GM19397 (cell line): ENCODE measurements around the gene TBL1Y.
"Not testable (repeated sequence)": the region's sequence is repeated elsewhere in the genome, so short reads cannot be mapped to it uniquely, and the experiment has no call there.

Experiments used
- ATAC-seq: cut with Tn5 transposase; IDR thresholded peaks from one replicate; pipeline ENCODE4 v1.9.1; 2021; ENCODE audit warnings: mild to moderate bottlenecking, moderate library complexity; ENCODE audit not compliant: unreplicated experiment

Gene TBL1Y

GRCh38 chrY:7078725-7079124, 168.2 kb downstream of the TBL1Y start:
- no peak for ATAC-seq

- ATAC-seq: not testable (repeated sequence)
Observed at GRCh38 chrY:7080548-7080947, 170.1 kb downstream of the TBL1Y start.

DNA sequence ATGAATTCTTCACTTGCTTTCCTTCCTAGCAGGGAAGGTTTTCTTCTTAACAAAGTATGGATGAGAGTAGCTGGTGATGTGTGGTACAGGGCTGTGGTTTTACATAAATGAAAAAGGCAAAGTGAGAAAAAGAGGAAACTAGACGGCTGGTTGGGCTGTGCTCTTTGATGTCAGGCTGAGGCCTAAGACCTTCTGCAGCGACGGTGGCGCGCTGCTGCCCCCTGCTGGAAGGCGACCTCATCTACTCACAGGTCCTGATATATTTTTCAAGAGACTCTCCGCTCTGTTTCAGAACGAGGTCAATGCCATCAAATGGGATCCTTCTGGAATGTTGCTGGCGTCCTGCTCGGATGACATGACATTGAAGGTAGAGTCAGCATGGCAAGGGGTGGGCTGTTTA, 175.1 kb downstream of the TBL1Y start:
- ATAC-seq: peak; percentile 90

DNA sequence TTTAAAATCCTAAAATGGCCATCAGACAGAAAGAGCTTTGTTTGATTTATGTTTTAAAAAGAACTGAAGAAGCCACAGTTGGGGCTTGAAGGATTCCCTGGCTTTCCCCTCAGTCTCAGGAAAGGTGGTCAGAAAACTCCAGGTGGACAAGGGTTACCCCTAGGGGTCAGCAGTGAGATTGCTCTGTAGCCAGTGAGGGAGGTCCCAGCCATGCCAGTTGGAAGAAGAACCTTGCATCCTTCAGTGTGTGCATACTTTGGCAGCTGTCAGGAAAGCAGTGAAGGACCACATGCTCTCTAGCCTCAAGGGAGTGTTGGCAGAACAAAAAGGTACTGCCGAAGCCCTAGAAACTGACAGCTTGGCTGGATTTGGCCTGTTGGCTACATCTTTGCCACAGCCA, 182.3 kb downstream of the TBL1Y start:
- no peak for ATAC-seq

DNA sequence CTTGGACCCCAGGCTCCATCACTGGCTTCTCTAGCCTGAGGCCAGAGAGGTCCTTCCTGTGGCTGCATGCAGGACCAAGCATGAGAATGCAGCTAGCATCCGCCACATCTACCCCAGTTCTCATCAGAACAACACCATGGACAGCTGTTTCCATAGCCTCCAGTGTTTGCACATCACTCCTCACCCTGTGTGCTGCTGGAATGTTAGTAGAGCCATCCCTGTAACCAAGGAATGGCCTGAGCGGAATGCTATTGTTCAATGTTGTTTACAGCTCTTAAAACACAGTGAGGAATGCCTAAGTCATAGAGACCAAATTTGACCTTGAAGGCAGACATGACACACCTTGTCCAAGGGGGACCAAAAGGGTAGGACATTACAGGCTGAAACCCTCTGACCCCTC, 183.9 kb downstream of the TBL1Y start:
- ATAC-seq: no peak

DNA sequence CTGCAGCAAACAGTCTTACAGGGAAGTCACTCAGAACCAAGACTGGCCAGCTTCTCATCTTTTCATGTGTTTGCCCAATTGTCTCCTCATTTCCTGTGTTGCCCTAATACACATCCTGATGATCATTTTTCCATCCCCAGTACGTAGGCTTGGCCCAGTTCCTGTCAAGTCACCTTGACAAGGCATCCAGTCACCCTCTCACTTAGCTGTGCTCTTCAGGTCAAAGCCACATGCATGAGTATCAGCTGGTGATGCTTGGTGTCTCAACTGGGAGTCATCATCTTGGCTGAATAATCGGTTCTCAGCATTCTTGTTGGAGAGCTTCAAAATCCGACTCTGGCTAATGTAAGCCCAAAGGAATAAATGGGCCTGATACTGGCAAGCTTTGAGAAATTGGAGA, 186.5 kb downstream of the TBL1Y start:
- no peak for ATAC-seq

DNA sequence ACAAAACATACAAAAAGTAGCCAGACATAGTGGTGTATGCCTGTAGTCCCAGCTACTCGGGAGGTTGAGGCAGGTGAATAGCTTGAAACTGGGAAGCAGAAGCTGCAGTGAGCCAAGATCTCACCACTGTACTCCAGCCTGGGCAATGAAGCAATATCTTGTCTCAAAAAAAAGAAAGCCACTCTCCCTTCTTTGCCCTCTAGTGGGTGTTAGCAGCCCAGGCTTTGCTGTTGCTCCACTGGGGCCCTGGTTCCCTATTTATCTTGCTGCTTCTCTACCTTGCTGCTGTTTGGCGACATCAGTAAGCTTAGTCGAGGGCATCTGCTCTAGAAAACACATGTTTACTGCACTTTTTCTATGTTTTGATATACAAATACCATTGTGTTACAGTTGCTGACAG, 189.2 kb downstream of the TBL1Y start:
- ATAC-seq: no peak

DNA sequence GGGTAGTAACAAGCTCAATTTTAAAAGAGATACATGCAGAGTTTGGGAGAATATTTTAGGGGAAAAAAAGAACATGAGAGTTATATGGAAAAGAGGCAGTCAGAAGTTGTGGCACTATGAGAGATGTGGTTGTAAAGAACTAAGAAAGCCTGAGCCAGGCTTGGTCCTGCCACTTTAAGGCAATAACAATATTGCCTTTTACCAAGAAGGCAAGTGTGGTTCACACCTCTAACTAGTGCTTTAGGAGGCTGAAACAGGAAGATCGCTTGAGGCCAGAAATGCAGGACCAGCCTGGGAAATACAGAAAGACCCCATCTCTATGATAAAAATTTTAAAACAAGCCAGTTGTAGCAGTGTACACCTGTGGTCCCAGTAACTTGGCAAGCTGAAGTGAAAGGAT, 192.2 kb downstream of the TBL1Y start:
- ATAC-seq: no peak

DNA sequence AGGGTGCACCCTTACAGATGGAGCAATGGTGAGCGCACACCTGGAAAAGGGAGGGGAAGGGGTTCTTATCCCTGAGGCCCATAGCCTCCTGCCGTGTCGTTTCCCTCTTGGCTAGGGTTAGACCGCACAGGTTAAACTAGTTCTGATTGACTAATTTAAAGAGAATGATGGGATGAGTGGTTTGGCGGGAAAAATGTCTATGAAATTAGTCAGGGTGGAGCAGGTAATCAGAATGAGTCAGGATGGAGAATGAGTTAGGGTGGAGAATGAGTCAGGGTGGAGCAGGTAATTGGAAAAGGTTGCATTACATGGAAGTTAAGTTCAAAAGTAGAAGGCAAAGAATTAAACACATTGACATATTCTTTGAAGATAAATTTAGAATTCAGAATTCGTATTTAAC, 196.7 kb downstream of the TBL1Y start:
- ATAC-seq: no peak

- no peak for ATAC-seq
Observed at GRCh38 chrY:7110086-7110485, 199.6 kb downstream of the TBL1Y start.

DNA sequence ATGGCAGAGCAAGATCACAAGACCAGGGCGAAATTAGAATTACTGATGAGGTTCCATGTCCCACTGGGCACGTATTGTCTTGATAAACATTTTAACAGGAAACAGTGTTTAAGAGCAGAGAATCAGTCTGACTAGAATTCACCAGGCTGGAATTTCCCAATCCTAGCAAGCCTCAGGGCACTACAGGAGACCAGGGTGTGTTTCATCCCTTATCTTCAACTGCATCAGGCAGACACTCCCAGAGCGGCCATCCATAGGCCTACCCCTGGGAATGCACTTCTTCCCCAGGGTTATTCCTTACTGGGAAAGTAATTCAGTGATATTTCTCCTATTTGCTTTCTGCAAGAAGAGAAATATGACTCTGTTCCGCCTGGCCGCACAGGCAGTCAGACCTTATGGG, 205.4 kb downstream of the TBL1Y start:
- ATAC-seq: no peak

- no peak for ATAC-seq
Observed at GRCh38 chrY:7122202-7122601, 211.7 kb downstream of the TBL1Y start.

DNA sequence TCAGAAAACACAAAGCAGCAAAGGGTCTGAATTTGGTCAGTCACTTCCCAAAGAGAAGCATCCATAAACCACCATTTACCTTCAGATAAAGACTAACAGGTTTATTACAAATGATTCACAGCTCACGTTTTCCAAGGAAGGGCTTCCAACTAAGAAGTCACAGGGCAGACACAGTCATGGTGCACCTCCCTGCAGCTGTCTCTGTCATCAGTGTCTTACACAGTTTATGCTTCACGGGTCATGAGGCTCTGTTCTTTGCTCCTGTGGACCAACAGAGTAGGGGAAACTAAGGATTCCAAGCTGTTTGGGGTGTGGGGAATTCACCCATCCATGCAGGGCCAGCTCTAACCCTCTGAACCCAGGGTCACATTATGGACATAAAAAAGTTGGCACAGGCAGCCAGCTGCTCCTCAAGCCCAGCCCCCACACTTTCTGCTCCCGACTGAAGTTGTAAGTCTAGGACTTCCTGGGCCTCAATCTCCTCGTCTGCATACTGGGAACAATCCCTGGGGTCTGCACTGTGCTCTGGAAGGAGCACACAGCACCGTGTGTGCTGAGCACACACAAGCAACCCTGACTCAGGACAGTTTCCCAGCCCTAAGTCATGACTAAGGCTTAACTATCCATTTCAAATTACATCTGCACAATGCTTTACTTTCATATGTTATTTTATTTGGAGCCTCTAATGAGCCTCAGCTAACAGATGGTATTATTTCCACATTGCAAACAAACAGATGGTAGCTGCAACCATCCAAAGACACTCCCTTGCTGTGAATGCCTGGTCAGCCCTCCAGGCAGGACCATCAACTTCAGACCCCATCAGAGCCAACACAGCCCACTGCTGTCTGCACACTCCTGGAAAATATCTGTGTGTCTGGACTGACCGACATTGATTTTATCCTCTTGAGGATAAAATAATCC, 214.9 kb downstream of the TBL1Y start:
- no peak for ATAC-seq

DNA sequence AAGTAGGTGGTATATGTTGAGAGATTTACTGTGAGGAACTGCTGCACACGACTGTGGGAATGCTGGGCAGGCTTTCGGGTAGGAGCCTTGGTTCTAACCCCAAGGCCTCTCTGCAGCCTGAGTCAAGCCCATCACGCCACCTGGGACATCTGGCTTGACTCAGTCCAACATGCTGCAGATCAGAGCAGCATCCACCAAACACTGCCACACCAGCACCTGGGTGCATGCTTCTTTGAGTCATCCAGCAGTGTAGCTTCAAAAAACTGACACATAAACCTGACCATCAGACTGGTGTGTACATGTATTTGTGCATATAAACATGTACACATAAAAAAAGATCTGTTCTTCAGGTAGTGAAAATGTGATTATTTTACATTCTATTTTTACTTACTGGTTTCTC, 217.7 kb downstream of the TBL1Y start:
- ATAC-seq: no peak
